Measurements from ENCODE around the gene VPS8.

DNA sequence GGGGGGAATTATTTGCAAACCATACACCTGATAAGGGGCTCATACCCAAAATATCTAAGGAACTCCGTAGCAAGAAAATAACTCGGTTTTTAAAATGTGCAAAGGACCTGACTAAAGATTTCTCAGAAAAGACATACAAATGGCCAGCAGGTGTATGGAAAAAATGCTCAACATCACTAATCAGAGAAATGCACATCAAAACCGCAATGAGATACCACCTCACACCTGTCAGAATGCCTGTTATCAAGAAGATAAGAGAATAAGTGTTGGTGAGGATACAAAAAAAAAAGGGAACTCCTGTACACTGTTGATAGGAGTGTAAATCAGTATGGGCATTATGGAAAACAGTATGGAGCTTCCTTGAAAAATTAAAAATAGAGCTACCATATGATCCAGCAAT, 251.5 kb downstream of the VPS8 start:
- TF ChIP-seq, protein P1, sequence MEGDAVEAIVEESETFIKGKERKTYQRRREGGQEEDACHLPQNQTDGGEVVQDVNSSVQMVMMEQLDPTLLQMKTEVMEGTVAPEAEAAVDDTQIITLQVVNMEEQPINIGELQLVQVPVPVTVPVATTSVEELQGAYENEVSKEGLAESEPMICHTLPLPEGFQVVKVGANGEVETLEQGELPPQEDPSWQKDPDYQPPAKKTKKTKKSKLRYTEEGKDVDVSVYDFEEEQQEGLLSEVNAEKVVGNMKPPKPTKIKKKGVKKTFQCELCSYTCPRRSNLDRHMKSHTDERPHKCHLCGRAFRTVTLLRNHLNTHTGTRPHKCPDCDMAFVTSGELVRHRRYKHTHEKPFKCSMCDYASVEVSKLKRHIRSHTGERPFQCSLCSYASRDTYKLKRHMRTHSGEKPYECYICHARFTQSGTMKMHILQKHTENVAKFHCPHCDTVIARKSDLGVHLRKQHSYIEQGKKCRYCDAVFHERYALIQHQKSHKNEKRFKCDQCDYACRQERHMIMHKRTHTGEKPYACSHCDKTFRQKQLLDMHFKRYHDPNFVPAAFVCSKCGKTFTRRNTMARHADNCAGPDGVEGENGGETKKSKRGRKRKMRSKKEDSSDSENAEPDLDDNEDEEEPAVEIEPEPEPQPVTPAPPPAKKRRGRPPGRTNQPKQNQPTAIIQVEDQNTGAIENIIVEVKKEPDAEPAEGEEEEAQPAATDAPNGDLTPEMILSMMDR (IDR thresholded peaks at IDR 0.05; ENCODE audit: low read length): no peak
- TF ChIP-seq EZH2 (IDR thresholded peaks at IDR 0.05; ENCODE audit: borderline replicate concordance, low read length): no peak

Data from OCI-LY1 (cell line).